GM18951 (cell line): ENCODE measurements around the gene CATSPER2.
"Not testable (repeated sequence)": the region's sequence is repeated elsewhere in the genome, so short reads cannot be mapped to it uniquely, and the experiment has no call there.

Source experiments
- POLR2A ChIP-seq: IDR thresholded peaks from 4 replicates; pipeline ENCODE4 v1.6.1; 2011; ENCODE audit warnings: mild to moderate bottlenecking; ENCODE audit not compliant: insufficient read length, insufficient read depth; ENCODE audit errors: extremely low read depth
- in situ Hi-C: fragments of 300-500 bp; cut with MboI; formaldehyde crosslinking; loops from one replicate; pipeline ENCODE4 v1.12.0; 2022; ENCODE audit warnings: low sequenced_read_pairs, mixed read lengths, inconsistent platforms; ENCODE audit not compliant: unreplicated experiment

CATSPER2 gene

GRCh38 chr15:43648649-43649429 is at the start of gene CATSPER2:
Gene CATSPER2 (minus strand): TSS chr15:43648844. CDS start chr15:43648061, 783 bp downstream.
- no peak for TF ChIP-seq POLR2A
- in situ Hi-C loops, result no loop called here

- in situ Hi-C loops, result not testable (repeated sequence)
Measured at GRCh38 chr15:43693148-43694022, 44.7 kb upstream of the CATSPER2 start, which contains the start of gene CKMT1A. Gene CKMT1A (plus strand): TSS chr15:43693859. CDS start chr15:43694051, 192 bp downstream.

GRCh38 chr15:43692679-43693078 is 44.0 kb upstream of the CATSPER2 start:
- in situ Hi-C loops, result not testable (repeated sequence)

- in situ Hi-C loops, result not testable (repeated sequence)
Measured at GRCh38 chr15:43689604-43690301, 41.1 kb upstream of the CATSPER2 start.

GRCh38 chr15:43674175-43674574 is 25.5 kb upstream of the CATSPER2 start:
- in situ Hi-C loops, result not testable (repeated sequence)

- in situ Hi-C loops, result not testable (repeated sequence)
Measured at GRCh38 chr15:43666177-43666576, 17.5 kb upstream of the CATSPER2 start.

GRCh38 chr15:43663333-43663732 is 14.7 kb upstream of the CATSPER2 start:
- in situ Hi-C loops, result not testable (repeated sequence)

GRCh38 chr15:43662293-43662692 is 13.6 kb upstream of the CATSPER2 start:
- in situ Hi-C loops, result not testable (repeated sequence)

GRCh38 chr15:43659727-43660126 is 11.1 kb upstream of the CATSPER2 start:
- in situ Hi-C loops, result not testable (repeated sequence)

GRCh38 chr15:43649430-43649926 is 834 bp upstream of the CATSPER2 start:
- in situ Hi-C loops, result not testable (repeated sequence)

- in situ Hi-C loops, result loop anchor here (5.0 kb wide), 1 partner anchor 94 kb away; no protein-coding TSS in a partner anchor
Measured at GRCh38 chr15:43638464-43639204, 10.0 kb downstream of the CATSPER2 start.

- in situ Hi-C loops, result not testable (repeated sequence)
Measured at GRCh38 chr15:43626937-43627336, 21.7 kb downstream of the CATSPER2 start.

- in situ Hi-C loops, result no loop called here
- no peak for TF ChIP-seq POLR2A
Measured at GRCh38 chr15:43625106-43625505, 23.5 kb downstream of the CATSPER2 start.

GRCh38 chr15:43622068-43622799 is 26.4 kb downstream of the CATSPER2 start:
- in situ Hi-C loops, result not testable (repeated sequence)

GRCh38 chr15:43618700-43619099 is 29.9 kb downstream of the CATSPER2 start, which contains the start of gene STRC:
Gene STRC (minus strand): TSS chr15:43618800. CDS start chr15:43618722, 78 bp downstream.
- in situ Hi-C loops, result not testable (repeated sequence)

- in situ Hi-C loops, result not testable (repeated sequence)
Measured at GRCh38 chr15:43617750-43618149, 30.9 kb downstream of the CATSPER2 start.

GRCh38 chr15:43602233-43602632 is 46.4 kb downstream of the CATSPER2 start:
- in situ Hi-C loops, result loop anchor here (5.0 kb wide), 1 partner anchor 100 kb away; no protein-coding TSS in a partner anchor

- in situ Hi-C loops, result loop anchor here (5.0 kb wide), 1 partner anchor 102 kb away; no protein-coding TSS in a partner anchor
Measured at GRCh38 chr15:43600200-43600599, 48.4 kb downstream of the CATSPER2 start.
